ENCODE measurements around the gene GALNTL6.

DNA sequence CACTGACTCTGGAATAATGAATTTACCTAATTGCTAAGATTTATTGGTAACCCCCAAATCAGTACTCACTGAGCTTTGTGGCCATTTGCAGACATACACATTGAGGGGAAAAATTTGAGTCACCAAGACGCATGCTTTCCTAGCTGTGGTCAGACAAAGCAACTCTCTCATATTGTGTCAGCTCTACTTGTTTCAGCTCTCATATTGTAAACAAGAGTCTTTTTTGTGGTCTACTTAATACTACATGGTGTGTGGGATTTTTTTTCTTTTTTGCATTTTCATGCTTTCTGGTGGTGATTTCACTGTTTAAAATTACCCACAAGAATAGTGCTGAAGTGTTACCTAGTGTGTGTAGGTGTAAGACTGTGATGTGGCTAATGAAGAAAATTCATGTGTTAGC is 927.2 kb downstream of the GALNTL6 start:
- TF ChIP-seq, protein P1, sequence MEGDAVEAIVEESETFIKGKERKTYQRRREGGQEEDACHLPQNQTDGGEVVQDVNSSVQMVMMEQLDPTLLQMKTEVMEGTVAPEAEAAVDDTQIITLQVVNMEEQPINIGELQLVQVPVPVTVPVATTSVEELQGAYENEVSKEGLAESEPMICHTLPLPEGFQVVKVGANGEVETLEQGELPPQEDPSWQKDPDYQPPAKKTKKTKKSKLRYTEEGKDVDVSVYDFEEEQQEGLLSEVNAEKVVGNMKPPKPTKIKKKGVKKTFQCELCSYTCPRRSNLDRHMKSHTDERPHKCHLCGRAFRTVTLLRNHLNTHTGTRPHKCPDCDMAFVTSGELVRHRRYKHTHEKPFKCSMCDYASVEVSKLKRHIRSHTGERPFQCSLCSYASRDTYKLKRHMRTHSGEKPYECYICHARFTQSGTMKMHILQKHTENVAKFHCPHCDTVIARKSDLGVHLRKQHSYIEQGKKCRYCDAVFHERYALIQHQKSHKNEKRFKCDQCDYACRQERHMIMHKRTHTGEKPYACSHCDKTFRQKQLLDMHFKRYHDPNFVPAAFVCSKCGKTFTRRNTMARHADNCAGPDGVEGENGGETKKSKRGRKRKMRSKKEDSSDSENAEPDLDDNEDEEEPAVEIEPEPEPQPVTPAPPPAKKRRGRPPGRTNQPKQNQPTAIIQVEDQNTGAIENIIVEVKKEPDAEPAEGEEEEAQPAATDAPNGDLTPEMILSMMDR (conservative IDR thresholded peaks at IDR 0.05; ENCODE audit: low read depth in 2 of 2): no peak
- TF ChIP-seq EZH2 (IDR thresholded peaks at IDR 0.05; ENCODE audit: low read depth, unreplicated experiment) (no peak), CREB1 (CRISPR knock-in tag; IDR thresholded peaks at IDR 0.05; ENCODE audit: low read depth) (no peak), JUNB (IDR thresholded peaks at IDR 0.05; ENCODE audit: unreplicated experiment) (no peak)
